ENCODE measurements around the gene GP1BB. TPM values are rescaled to one million over a fixed set of nuclear protein-coding genes. Genes with fewer than 3 reads are reported as not detected.

GP1BB gene
- total and polyA plus RNA-seq, 10 of the 15 experiments (the other 5 are each of a cell fraction or from before 2014, with no cell fraction given), result 0.05 to 0.28 (median 0.28) TPM; not detected in 7

GRCh38 chr22:19689408-19689807, 33.9 kb upstream of the GP1BB start:
- no peaks in the 10 kb centered on the region for H3K9me3 ChIP-seq (replicated peaks; ENCODE audit: control insufficient read depth, insufficient read depth, low read length)
- H3K9ac ChIP-seq (ENCODE audit: control insufficient read depth, insufficient read depth, low read length), result no peak overlapping the region
- H3K79me2 ChIP-seq (ENCODE audit: control insufficient read depth, insufficient read depth, low read length), result no peaks in the 10 kb centered on the region
- no peak overlapping the region for H3K4me3 ChIP-seq
- intact Hi-C loops (cut with micrococcal nuclease; ENCODE audit: unreplicated experiment), result no loop called here
- TF ChIP-seq SP1 (IDR thresholded peaks at IDR 0.05; ENCODE audit: low read depth, low read length), result no peak
- no peak for TF ChIP-seq JUND (IDR thresholded peaks at IDR 0.05; ENCODE audit: low read depth, low read length)
- no peak for TF ChIP-seq SMAD5 (IDR thresholded peaks at IDR 0.05; ENCODE audit: low read depth)
- TF ChIP-seq IRF4 (IDR thresholded peaks at IDR 0.05; ENCODE audit: low read depth, low read length), result no peak
- no peak for TF ChIP-seq ATF3 (IDR thresholded peaks at IDR 0.05; ENCODE audit: borderline replicate concordance, extremely low read depth, low read depth, low read length)
- H3K27ac ChIP-seq (ENCODE audit: control insufficient read depth, insufficient read depth), result no peak overlapping the region
- ChIA-PET POLR2A (no interaction called here), SMC1A (ENCODE audit: uncharacterized antibody, unreplicated experiment) (interaction anchor here (0.6 kb wide), 2 partner anchors 13 to 20 kb away, joined by 3 to 6 read pairs; no protein-coding TSS in a partner anchor), RAD21 (ENCODE audit: unreplicated experiment) (no interaction called here), CTCF (no interaction called here)
- no peaks in the 10 kb centered on the region for H3K36me3 ChIP-seq (ENCODE audit: control insufficient read depth in 2 of 2, insufficient read depth in 2 of 2, low read length in 1 of 2)
- FAIRE-seq, result no peak
- no peaks in the 10 kb centered on the region; a peak in 1 of 4 replicates for H3K27me3 ChIP-seq (replicated peaks in 1 of 2; ENCODE audit: control insufficient read depth in 2 of 2, insufficient read depth in 2 of 2, low read length in 1 of 2)
- no peak for DNase-seq (ENCODE audit: low read depth, low spot score)
- ATAC-seq, result no peak
- in situ Hi-C loops (cut with MboI), result no loop called here
- H4K20me1 ChIP-seq (ENCODE audit: control insufficient read depth, insufficient read depth), result no peaks in the 10 kb centered on the region
- no TSS peak for BruUV-seq (replicated peaks)
- no peaks in the 10 kb centered on the region for H3K4me1 ChIP-seq (ENCODE audit: control insufficient read depth, insufficient read depth, low read length)
- no peak overlapping the region for H3K4me2 ChIP-seq (ENCODE audit: control insufficient read depth, insufficient read depth)
- H2AFZ ChIP-seq (ENCODE audit: control insufficient read depth, low read depth, low read length), result no peak overlapping the region
- 16% methylated on average over 15 of the region's 15 CpGs for WGBS (ENCODE audit: insufficient coverage, insufficient replicate concordance, low lambda C conversion rate, missing lambda C conversion rate)

GRCh38 chr22:19691007-19691720, 32.2 kb upstream of the GP1BB start:
- H3K27ac ChIP-seq (ENCODE audit: control insufficient read depth, insufficient read depth), result no peak overlapping the region
- RAD21 ChIA-PET (ENCODE audit: unreplicated experiment), result no interaction called here
- no TSS peak for BruUV-seq (replicated peaks)

More at GRCh38 chr22:19691007-19691720, 32.2 kb upstream of the GP1BB start:
- Histone ChIP-seq H3K36me3 (ENCODE audit: control insufficient read depth in 2 of 2, insufficient read depth in 2 of 2, low read length in 1 of 2) (no peaks in the 10 kb centered on the region), H3K9me3 (replicated peaks; ENCODE audit: control insufficient read depth, insufficient read depth, low read length) (no peaks in the 10 kb centered on the region), H3K27me3 (replicated peaks in 1 of 2; ENCODE audit: control insufficient read depth in 2 of 2, insufficient read depth in 2 of 2, low read length in 1 of 2) (no peaks in the 10 kb centered on the region; a peak in 1 of 4 replicates), H3K4me2 (ENCODE audit: control insufficient read depth, insufficient read depth) (no peak overlapping the region), H3K4me3 (no peak overlapping the region), H4K20me1 (ENCODE audit: control insufficient read depth, insufficient read depth) (no peaks in the 10 kb centered on the region), H2AFZ (ENCODE audit: control insufficient read depth, low read depth, low read length) (no peak overlapping the region), H3K4me1 (ENCODE audit: control insufficient read depth, insufficient read depth, low read length) (no peaks in the 10 kb centered on the region), H3K9ac (ENCODE audit: control insufficient read depth, insufficient read depth, low read length) (no peak overlapping the region), H3K79me2 (ENCODE audit: control insufficient read depth, insufficient read depth, low read length) (no peaks in the 10 kb centered on the region)
- intact Hi-C loops (cut with micrococcal nuclease; ENCODE audit: unreplicated experiment) (no loop called here), in situ Hi-C loops (cut with MboI) (no loop called here)
- ChIA-PET POLR2A (no interaction called here), SMC1A (ENCODE audit: uncharacterized antibody, unreplicated experiment) (no interaction called here), CTCF (no interaction called here)
- ATAC-seq (no peak), FAIRE-seq (no peak), DNase-seq (ENCODE audit: low read depth, low spot score) (no peak)
- TF ChIP-seq ESRRA (IDR thresholded peaks at IDR 0.05; ENCODE audit: low read length) (no peak), KLF5 (IDR thresholded peaks at IDR 0.05; ENCODE audit: partially characterized antibody) (no peak), TCF12 (IDR thresholded peaks at IDR 0.05; ENCODE audit: low read depth, low read length) (no peak), MEF2A (IDR thresholded peaks at IDR 0.05; ENCODE audit: insufficient read depth, low read depth, low read length) (no peak), RBBP5 (conservative IDR thresholded peaks at IDR 0.05) (no peak), FOXM1 (IDR thresholded peaks at IDR 0.05; ENCODE audit: low read depth, low read length) (no peak), CBFB (IDR thresholded peaks at IDR 0.05; ENCODE audit: low read depth) (no peak), CHD4 (IDR thresholded peaks at IDR 0.05) (no peak), POU2F2 (IDR thresholded peaks at IDR 0.05; ENCODE audit: borderline replicate concordance, low read depth, low read length) (no peak), IKZF1 (conservative IDR thresholded peaks at IDR 0.05) (no peak), NR2F1 (conservative IDR thresholded peaks at IDR 0.05) (no peak)
- 21% methylated on average over 9 of the region's 9 CpGs for WGBS (ENCODE audit: insufficient coverage, insufficient replicate concordance, low lambda C conversion rate, missing lambda C conversion rate)
